PC-3 (cell line): ENCODE measurements around the gene SELL.

Source experiments
- CTCF ChIP-seq: fragments of 300-600 bp; sonication (generic); conservative IDR thresholded peaks from 2 replicates; pipeline ENCODE4 v1.5.1; 2017; ENCODE audit warnings: antibody characterized with exemption, low read depth, mild to moderate bottlenecking, low read length
- EZH2phosphoT487 ChIP-seq: fragments of 300-600 bp; sonication (generic); IDR thresholded peaks from 2 replicates; pipeline ENCODE4 v1.6.1; 2018; ENCODE audit warnings: mild to moderate bottlenecking, antibody characterized with exemption, low read length, borderline replicate concordance

GRCh38 chr1:169644297-169644696 is 67.1 kb downstream of the SELL start:
- TF ChIP-seq CTCF: no peak
- TF ChIP-seq EZH2phosphoT487: no peak
